HK-2 (cell line): ENCODE data around the gene BTK.
"Not testable (repeated sequence)": the region's sequence is repeated elsewhere in the genome, so short reads cannot be mapped to it uniquely, and the experiment has no call there.

Source experiments
- DNase-seq: peaks from one replicate; pipeline ENCODE4 v3.0.0-alpha.2; 2018; ENCODE audit not compliant: unreplicated experiment

The BTK gene

DNA sequence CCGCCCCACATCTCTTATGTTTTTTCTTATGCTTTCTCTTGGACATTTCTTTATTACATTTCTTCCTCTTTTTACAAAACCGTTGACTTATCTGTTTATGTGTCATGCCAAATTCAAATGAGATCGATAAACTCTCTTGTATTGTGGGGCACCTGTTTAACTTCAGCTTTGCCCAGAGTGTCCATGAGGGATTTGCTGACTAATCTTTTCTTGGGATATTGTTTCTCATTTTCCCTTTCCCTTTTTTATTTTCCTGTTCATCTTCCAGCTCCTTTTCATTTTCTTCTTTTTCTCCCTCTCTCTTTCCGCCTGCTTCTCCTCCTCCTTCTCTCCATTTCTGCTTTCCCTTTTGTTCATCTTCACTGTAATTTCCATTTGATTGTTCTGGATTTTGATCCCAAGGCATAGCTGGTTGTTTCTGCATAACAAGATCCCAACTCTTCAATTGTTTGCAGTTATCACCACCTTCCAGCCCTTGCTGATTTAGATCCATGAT is 48.2 kb downstream of the BTK start:
- DNase-seq: no peak

- DNase-seq: not testable (repeated sequence)
Observed at GRCh38 chrX:101334310-101334709, 51.7 kb downstream of the BTK start.

- DNase-seq: not testable (repeated sequence)
Observed at GRCh38 chrX:101326600-101326999, 59.4 kb downstream of the BTK start.

GRCh38 chrX:101303790-101304189 is 82.2 kb downstream of the BTK start:
- DNase-seq: no peak
